Liver (tissue), 9 donors: Measurements from ENCODE around the gene WASL. TPM values are rescaled to one million over a fixed set of nuclear protein-coding genes. Genes with fewer than 3 reads are reported as not detected.

Experiments
- DNase-seq: peaks from one replicate; pipeline ENCODE4 v3.0.0-alpha.2; 2017; ENCODE audit warnings: low spot score
- H3K27ac ChIP-seq, 2 donors: one replicate each; pipeline ENCODE4 v1.7.0; 2013; ENCODE audit warnings: inconsistent platforms in 2 of 2, low read length in 2 of 2, control low read depth in 1 of 2, low read depth in 1 of 2, mild to moderate bottlenecking in 1 of 2
- H3K27me3 ChIP-seq, 4 donors: one replicate each; pipeline versions ENCODE4 v1.6.1 to v1.7.0; 2013; ENCODE audit warnings: low read length in 3 of 4, inconsistent platforms in 1 of 4, mild to moderate bottlenecking in 1 of 4, moderate library complexity in 1 of 4; ENCODE audit not compliant: control insufficient read depth in 4 of 4, insufficient read depth in 4 of 4
- H3K36me3 ChIP-seq, 4 donors: one replicate each; pipeline versions ENCODE4 v1.6.1 to v1.7.0; 2013; ENCODE audit warnings: low read length in 3 of 4, mild to moderate bottlenecking in 3 of 4, low read depth in 1 of 4, moderate library complexity in 1 of 4; ENCODE audit not compliant: control insufficient read depth in 4 of 4, insufficient read depth in 3 of 4
- H3K4me1 ChIP-seq, 4 donors: one replicate each; pipeline versions ENCODE4 v1.6.1 to v1.7.0; 2013; ENCODE audit warnings: low read length in 3 of 4, mild to moderate bottlenecking in 3 of 4, moderate library complexity in 1 of 4; ENCODE audit not compliant: control insufficient read depth in 4 of 4, insufficient read depth in 4 of 4
- H3K4me3 ChIP-seq, 3 donors: one replicate each; pipeline versions ENCODE4 v1.6.1 to v1.7.0; 2013; ENCODE audit warnings: low read length in 3 of 3, control low read depth in 1 of 3, low read depth in 1 of 3, mild to moderate bottlenecking in 1 of 3
- H3K9ac ChIP-seq, 2 donors: one replicate each; pipeline ENCODE4 v1.7.0; 2013; ENCODE audit warnings: low read length in 2 of 2, mild to moderate bottlenecking in 2 of 2, moderate library complexity in 2 of 2, control low read depth in 1 of 2, low read depth in 1 of 2
- H3K9me3 ChIP-seq, 4 donors: one replicate each; pipeline versions ENCODE4 v1.6.1 to v1.7.0; 2013; ENCODE audit warnings: low read length in 3 of 4; ENCODE audit not compliant: control insufficient read depth in 4 of 4
- EGR1 ChIP-seq, 2 donors: IDR thresholded peaks; 2 replicates each; pipeline ENCODE4 v1.6.1; 2016 to 2018; ENCODE audit warnings: antibody characterized with exemption in 2 of 2, low read depth in 2 of 2
- FOXA1 ChIP-seq: IDR thresholded peaks from 2 replicates; pipeline ENCODE4 v1.6.1; 2016; ENCODE audit warnings: antibody characterized with exemption
- FOXA2 ChIP-seq: IDR thresholded peaks from 2 replicates; pipeline ENCODE4 v1.6.1; 2016; ENCODE audit warnings: antibody characterized with exemption
- GABPA ChIP-seq, 2 donors: IDR thresholded peaks in 1 of 2; conservative IDR thresholded peaks in 1 of 2; 2 replicates each; pipeline ENCODE4 v1.6.1; 2016; ENCODE audit warnings: antibody characterized with exemption in 2 of 2, mild to moderate bottlenecking in 1 of 2, moderate library complexity in 1 of 2
- HNF4A ChIP-seq, 2 donors: conservative IDR thresholded peaks; 2 replicates each; pipeline ENCODE4 v1.6.1; 2016; ENCODE audit warnings: antibody characterized with exemption in 2 of 2, mild to moderate bottlenecking in 2 of 2
- HNF4G ChIP-seq: IDR thresholded peaks from 2 replicates; pipeline ENCODE4 v1.6.1; 2016; ENCODE audit warnings: antibody characterized with exemption
- JUND ChIP-seq, 2 donors: IDR thresholded peaks; 2 replicates each; pipeline ENCODE4 v1.6.1; 2016; ENCODE audit warnings: antibody characterized with exemption in 2 of 2
- NR2F2 ChIP-seq: IDR thresholded peaks from 2 replicates; pipeline ENCODE4 v1.6.1; 2016; ENCODE audit warnings: antibody characterized with exemption
- TAF1 ChIP-seq: conservative IDR thresholded peaks from 2 replicates; pipeline ENCODE4 v1.6.1; 2016; ENCODE audit warnings: antibody characterized with exemption, mild to moderate bottlenecking
- YY1 ChIP-seq: IDR thresholded peaks from 2 replicates; pipeline ENCODE4 v1.6.1; 2016; ENCODE audit warnings: antibody characterized with exemption, mild to moderate bottlenecking
- WGBS: extraction: QIAGEN DNeasy Blood & Tissue Kit; methylation state at CpG from one replicate; pipeline ENCODE4 v1.1.7; 2013; 5-methylcytosine and 5-hydroxymethylcytosine counted together
- polyA plus RNA-seq, 2 donors: library from polyadenylated mRNA; stranded (reverse) in 1 of 2; unstranded in 1 of 2; fragments of 200-250 nt in 1 of 2; fragments of >200 nt in 1 of 2; fragmentation: Nextera tagmentation in 1 of 2; extraction: Ambion mirVana in 1 of 2; gene quantifications; one replicate each; pipeline versions ENCODE4 v1.2.1 to v1.2.3, GENCODE V29; 2013 to 2015
- total RNA-seq, 2 donors: library from RNA; depleted of rRNA; stranded (reverse); fragments of >200 nt; gene quantifications; one replicate each; pipeline ENCODE4 v1.2.3, GENCODE V29; 2014
- TF ChIP-seq, protein P1 (sequence below): IDR thresholded peaks from 2 replicates; pipeline ENCODE4 v1.6.1; 2016; ENCODE audit warnings: antibody characterized with exemption
- TF ChIP-seq, protein P2 (sequence below): fragments of 150-350 bp; IDR thresholded peaks from 2 replicates; pipeline ENCODE4 v1.5.1; 2017; ENCODE audit warnings: improper control_type of control experiment, low read depth, low read length; ENCODE audit not compliant: missing input control
- TF ChIP-seq, protein P3 (sequence below): IDR thresholded peaks from 2 replicates; pipeline ENCODE4 v1.6.1; 2016; ENCODE audit warnings: antibody characterized with exemption
- TF ChIP-seq, protein P4 (sequence below): IDR thresholded peaks from 2 replicates; pipeline ENCODE4 v1.6.1; 2016; ENCODE audit warnings: antibody characterized with exemption, mild to moderate bottlenecking
- TF ChIP-seq, protein P5 (sequence below): IDR thresholded peaks from 2 replicates; pipeline ENCODE4 v1.6.1; 2016; ENCODE audit warnings: antibody characterized with exemption
- donor health status: healthy.
- donor health status: healthy.
- donor health status: healthy.
- donor health status: healthy.
- donor health status: healthy.

The WASL gene
- total and polyA plus RNA-seq, 4 donors: 12.9 to 20.7 (median 18.1) TPM

DNA sequence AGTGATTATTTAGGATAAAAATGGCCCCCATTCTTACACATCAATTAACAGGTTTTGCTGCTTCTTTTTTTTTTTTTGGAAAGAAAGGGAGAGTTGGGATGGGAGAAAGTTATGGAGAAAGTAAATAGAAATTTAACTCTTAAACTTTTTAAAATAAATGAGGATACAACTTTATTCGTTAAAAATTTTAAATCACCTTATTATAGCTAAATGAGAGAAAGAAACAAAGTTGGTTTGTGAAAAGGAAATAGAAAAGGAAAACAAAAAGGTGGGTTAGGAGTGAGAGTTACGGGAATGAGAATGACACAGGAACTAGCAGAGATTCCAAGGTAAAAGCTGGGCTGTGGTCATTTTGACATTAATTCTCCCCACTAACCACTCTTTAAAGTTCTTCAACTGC lies 58.3 kb downstream of the WASL start:
- H3K27ac ChIP-seq: no peak overlapping the region
- no peak overlapping the region for H3K4me3 ChIP-seq
- H3K36me3 ChIP-seq: peaks cover 0 to 32% (median 16%) of the 10 kb centered on the region in 4 donors
- TF ChIP-seq, protein P1, sequence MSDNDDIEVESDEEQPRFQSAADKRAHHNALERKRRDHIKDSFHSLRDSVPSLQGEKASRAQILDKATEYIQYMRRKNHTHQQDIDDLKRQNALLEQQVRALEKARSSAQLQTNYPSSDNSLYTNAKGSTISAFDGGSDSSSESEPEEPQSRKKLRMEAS: no peak
- TF ChIP-seq, protein P2, sequence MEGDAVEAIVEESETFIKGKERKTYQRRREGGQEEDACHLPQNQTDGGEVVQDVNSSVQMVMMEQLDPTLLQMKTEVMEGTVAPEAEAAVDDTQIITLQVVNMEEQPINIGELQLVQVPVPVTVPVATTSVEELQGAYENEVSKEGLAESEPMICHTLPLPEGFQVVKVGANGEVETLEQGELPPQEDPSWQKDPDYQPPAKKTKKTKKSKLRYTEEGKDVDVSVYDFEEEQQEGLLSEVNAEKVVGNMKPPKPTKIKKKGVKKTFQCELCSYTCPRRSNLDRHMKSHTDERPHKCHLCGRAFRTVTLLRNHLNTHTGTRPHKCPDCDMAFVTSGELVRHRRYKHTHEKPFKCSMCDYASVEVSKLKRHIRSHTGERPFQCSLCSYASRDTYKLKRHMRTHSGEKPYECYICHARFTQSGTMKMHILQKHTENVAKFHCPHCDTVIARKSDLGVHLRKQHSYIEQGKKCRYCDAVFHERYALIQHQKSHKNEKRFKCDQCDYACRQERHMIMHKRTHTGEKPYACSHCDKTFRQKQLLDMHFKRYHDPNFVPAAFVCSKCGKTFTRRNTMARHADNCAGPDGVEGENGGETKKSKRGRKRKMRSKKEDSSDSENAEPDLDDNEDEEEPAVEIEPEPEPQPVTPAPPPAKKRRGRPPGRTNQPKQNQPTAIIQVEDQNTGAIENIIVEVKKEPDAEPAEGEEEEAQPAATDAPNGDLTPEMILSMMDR: no peak
- TF ChIP-seq YY1 (no peak), HNF4A (conservative IDR thresholded peaks at IDR 0.05) (no peak), EGR1 (IDR thresholded peaks at IDR 0.05; ENCODE audit: low read depth in 2 of 2) (no peak), NR2F2 (no peak), FOXA2 (no peak), HNF4G (no peak), FOXA1 (no peak), JUND (IDR thresholded peaks at IDR 0.05) (no peak), TAF1 (no peak), GABPA (IDR thresholded peaks at IDR 0.05 in 1 of 2, conservative IDR thresholded peaks at IDR 0.05 in 1 of 2) (no peak)
- TF ChIP-seq, protein P3, sequence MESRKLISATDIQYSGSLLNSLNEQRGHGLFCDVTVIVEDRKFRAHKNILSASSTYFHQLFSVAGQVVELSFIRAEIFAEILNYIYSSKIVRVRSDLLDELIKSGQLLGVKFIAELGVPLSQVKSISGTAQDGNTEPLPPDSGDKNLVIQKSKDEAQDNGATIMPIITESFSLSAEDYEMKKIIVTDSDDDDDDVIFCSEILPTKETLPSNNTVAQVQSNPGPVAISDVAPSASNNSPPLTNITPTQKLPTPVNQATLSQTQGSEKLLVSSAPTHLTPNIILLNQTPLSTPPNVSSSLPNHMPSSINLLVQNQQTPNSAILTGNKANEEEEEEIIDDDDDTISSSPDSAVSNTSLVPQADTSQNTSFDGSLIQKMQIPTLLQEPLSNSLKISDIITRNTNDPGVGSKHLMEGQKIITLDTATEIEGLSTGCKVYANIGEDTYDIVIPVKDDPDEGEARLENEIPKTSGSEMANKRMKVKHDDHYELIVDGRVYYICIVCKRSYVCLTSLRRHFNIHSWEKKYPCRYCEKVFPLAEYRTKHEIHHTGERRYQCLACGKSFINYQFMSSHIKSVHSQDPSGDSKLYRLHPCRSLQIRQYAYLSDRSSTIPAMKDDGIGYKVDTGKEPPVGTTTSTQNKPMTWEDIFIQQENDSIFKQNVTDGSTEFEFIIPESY: no peak
- TF ChIP-seq, protein P4, sequence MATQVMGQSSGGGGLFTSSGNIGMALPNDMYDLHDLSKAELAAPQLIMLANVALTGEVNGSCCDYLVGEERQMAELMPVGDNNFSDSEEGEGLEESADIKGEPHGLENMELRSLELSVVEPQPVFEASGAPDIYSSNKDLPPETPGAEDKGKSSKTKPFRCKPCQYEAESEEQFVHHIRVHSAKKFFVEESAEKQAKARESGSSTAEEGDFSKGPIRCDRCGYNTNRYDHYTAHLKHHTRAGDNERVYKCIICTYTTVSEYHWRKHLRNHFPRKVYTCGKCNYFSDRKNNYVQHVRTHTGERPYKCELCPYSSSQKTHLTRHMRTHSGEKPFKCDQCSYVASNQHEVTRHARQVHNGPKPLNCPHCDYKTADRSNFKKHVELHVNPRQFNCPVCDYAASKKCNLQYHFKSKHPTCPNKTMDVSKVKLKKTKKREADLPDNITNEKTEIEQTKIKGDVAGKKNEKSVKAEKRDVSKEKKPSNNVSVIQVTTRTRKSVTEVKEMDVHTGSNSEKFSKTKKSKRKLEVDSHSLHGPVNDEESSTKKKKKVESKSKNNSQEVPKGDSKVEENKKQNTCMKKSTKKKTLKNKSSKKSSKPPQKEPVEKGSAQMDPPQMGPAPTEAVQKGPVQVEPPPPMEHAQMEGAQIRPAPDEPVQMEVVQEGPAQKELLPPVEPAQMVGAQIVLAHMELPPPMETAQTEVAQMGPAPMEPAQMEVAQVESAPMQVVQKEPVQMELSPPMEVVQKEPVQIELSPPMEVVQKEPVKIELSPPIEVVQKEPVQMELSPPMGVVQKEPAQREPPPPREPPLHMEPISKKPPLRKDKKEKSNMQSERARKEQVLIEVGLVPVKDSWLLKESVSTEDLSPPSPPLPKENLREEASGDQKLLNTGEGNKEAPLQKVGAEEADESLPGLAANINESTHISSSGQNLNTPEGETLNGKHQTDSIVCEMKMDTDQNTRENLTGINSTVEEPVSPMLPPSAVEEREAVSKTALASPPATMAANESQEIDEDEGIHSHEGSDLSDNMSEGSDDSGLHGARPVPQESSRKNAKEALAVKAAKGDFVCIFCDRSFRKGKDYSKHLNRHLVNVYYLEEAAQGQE: no peak
- TF ChIP-seq, protein P5, sequence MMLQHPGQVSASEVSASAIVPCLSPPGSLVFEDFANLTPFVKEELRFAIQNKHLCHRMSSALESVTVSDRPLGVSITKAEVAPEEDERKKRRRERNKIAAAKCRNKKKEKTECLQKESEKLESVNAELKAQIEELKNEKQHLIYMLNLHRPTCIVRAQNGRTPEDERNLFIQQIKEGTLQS: no peak
- no peak for DNase-seq
- no peak overlapping the region for H3K9ac ChIP-seq
- 97% methylated on average over 2 of the region's 2 CpGs for WGBS
- no peaks in the 10 kb centered on the region for H3K4me1 ChIP-seq
- no peaks in the 10 kb centered on the region for H3K27me3 ChIP-seq
- H3K9me3 ChIP-seq: no peaks in the 10 kb centered on the region

DNA sequence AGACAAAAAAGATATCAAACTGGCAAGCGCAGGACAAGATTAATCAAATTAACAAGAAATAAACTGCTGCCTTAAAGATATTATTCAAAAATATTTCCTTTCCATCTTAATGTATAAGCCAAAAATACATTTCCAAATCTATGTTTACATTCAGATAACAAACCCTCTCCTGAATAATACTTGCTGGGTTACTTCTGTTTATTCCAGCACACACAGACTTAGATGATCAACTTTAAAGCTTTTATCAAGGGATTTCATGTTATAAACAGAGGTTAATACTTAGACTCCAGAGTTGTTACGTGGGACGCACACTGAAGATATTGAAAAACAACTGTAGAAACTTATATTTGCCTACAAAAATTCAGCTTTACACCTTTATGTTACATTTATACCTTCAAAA lies 59.6 kb downstream of the WASL start:
- no peak overlapping the region for H3K27ac ChIP-seq
- TF ChIP-seq JUND (IDR thresholded peaks at IDR 0.05): no peak
- no peak for TF ChIP-seq TAF1
- TF ChIP-seq, protein P5: no peak
- no peak for TF ChIP-seq HNF4A (conservative IDR thresholded peaks at IDR 0.05)
- TF ChIP-seq NR2F2: no peak
- no peak for TF ChIP-seq GABPA (IDR thresholded peaks at IDR 0.05 in 1 of 2, conservative IDR thresholded peaks at IDR 0.05 in 1 of 2)
- no peaks in the 10 kb centered on the region for H3K9me3 ChIP-seq
- peaks cover 0 to 32% (median 17%) of the 10 kb centered on the region in 4 donors for H3K36me3 ChIP-seq
- H3K4me3 ChIP-seq: no peak overlapping the region
- H3K9ac ChIP-seq: no peak overlapping the region
- DNase-seq: no peak
- H3K27me3 ChIP-seq: no peaks in the 10 kb centered on the region
- no peaks in the 10 kb centered on the region for H3K4me1 ChIP-seq
- 71% methylated on average over 3 of the region's 3 CpGs for WGBS
